GM12872 (cell line): ENCODE results near the gene TEX19.

Experiments used
- TF ChIP-seq, protein P1 (sequence below): IDR thresholded peaks from 3 replicates; pipeline ENCODE4 v1.5.1; 2011; ENCODE audit warnings: low read depth, mild to moderate bottlenecking, low read length, moderate library complexity; ENCODE audit not compliant: insufficient read depth

Gene TEX19

DNA sequence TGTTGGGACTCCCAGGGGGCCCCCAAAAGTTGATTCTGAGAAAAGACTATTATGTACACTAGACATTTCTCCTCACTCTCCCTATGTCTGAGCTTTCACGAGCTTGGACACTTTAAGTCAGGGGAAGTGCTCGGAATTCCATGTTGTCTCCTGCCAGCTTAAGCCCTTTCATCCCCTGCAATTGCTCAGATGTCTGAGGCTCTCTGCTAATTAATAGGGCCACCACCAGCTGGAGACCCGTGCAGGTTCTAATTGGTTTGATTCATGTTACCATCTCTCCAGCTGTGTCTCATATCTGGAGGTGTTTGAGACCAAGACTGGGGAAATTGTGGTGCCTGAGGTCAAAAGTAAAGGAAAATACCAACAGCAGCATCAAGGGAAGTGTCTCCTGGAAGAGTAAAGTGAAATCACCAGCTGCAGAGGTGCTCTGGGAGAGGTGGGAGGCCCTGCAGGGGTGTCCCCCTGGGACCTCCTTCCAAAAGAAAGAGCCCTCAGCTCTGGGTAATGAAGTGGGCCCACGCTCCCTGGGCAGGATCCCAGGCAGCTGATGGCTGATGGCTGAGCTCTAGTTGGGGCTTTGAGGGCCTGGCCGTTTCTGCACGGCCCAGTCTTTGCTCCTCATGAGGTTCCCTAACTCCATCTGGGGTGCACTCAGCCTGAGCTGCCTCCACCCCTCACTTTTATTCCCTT, 6.7 kb downstream of the TEX19 start:
- TF ChIP-seq, protein P1, sequence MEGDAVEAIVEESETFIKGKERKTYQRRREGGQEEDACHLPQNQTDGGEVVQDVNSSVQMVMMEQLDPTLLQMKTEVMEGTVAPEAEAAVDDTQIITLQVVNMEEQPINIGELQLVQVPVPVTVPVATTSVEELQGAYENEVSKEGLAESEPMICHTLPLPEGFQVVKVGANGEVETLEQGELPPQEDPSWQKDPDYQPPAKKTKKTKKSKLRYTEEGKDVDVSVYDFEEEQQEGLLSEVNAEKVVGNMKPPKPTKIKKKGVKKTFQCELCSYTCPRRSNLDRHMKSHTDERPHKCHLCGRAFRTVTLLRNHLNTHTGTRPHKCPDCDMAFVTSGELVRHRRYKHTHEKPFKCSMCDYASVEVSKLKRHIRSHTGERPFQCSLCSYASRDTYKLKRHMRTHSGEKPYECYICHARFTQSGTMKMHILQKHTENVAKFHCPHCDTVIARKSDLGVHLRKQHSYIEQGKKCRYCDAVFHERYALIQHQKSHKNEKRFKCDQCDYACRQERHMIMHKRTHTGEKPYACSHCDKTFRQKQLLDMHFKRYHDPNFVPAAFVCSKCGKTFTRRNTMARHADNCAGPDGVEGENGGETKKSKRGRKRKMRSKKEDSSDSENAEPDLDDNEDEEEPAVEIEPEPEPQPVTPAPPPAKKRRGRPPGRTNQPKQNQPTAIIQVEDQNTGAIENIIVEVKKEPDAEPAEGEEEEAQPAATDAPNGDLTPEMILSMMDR: no peak

DNA sequence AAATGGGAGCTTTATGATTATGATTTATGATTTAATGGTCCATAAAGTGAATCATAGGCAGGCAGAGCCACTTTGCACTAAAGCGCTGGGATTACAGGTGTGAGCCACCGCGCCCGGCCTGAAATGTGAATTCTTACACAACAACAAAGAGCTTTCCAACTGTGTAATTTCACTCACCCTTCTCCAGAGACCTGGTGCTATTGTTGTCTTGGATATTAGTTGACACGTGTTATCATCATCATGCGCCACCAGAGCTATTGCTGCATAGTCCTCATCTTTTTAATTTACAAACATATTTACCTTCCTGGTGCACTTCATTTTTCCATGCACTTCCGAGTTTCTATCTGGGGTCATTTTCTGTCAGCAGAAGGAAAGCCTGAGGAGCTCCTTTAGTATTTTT, 7.7 kb downstream of the TEX19 start:
- TF ChIP-seq, protein P1: no peak

DNA sequence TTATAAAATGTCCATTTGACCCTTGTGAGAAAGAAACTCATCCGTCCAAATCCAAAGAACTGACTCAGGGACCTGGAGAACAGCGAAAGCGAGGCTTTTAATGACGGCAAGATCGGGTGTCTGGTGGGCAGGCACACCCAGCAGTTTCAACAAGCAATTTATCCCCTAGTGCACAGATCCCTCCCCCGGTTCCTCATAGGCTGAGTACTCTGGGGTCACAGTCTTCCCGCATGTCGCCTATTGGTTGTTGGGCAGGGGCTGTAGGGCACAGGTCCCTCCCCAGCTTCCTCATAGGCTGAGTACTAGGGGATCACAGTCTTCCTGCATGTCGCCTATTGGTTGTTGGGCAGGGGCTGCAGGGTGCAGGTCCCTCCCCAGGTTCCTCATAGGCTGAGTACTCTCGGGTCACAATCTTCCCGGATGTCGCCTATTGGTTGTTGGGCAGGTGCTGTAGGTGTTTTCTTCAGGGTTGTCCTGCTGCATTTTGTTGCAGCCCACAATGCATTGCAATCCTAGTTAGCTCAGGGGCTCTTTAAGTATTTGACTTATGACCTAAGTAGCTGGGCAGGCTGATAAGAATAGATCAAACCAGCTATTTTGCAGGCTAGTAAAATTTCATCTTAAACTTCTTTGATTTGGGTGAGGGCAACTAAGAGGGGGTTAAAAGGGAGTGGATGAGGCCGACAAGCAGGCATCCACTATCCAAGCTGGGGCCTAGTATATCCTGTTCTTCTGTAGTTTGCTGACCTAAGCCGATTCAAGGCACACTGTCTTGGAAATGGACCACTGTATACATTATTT, 8.9 kb downstream of the TEX19 start:
- TF ChIP-seq, protein P1: no peak

DNA sequence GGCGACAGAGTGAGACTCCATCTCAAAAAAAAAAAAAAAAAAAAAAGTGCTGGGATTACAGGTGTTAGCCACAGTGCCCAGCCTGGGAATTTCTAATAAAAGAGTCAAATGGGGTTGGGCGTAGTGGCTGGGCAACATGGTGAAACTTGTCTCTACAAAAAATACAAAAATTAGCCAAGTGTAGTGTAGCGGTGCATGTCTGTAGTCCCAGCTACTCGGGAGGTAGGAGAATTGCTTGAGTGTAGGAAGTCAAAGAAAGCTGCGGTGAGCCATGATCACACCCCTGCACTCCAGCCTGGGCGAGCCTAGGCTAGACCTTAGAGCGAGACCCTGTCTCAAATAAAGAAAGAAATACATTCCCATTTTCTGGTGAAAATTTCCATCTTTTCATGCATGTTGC, 10.2 kb downstream of the TEX19 start:
- TF ChIP-seq, protein P1: no peak

DNA sequence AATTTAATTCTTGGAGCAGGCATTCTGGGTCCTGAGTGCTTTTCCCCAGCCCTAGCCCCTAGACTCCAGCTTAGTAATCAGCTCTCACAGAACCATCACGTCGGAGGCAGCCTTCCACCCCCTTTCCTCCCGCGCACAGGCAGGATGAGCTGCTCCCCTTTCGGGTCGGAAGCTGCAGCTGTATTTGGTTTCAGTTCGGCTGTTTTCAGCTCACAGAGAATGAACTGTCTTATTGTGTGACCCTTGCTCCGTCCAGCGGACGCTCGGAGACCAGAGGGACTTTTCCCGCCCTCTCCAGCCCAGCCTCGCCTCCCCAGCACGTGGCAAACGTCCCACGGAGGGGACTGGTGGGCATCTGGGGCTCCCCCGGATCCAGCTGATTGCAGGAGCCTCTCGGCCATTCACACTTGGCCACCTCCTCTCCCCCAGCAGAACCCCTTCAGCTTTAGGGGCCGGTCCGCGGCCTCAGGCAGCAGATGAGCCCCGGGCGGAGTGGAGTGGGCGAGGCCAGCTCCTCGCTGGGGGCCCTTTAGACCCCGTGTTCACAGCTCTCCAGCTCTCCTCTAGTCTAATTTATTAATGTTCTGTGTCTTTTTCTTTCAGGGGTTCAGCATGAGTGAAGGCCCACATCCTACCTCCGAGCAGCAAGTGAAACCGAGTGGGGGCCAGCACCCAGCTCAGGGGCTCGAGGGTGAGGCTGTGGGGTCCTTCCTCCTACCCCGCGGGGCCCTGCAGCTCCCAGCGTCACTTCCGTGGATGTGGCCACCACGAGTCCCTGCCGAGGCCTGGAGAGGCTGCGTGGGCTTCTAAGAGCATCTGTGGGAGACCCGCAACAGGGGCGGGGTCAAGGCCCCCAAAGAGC, 11.7 kb downstream of the TEX19 start:
- TF ChIP-seq, protein P1: no peak

DNA sequence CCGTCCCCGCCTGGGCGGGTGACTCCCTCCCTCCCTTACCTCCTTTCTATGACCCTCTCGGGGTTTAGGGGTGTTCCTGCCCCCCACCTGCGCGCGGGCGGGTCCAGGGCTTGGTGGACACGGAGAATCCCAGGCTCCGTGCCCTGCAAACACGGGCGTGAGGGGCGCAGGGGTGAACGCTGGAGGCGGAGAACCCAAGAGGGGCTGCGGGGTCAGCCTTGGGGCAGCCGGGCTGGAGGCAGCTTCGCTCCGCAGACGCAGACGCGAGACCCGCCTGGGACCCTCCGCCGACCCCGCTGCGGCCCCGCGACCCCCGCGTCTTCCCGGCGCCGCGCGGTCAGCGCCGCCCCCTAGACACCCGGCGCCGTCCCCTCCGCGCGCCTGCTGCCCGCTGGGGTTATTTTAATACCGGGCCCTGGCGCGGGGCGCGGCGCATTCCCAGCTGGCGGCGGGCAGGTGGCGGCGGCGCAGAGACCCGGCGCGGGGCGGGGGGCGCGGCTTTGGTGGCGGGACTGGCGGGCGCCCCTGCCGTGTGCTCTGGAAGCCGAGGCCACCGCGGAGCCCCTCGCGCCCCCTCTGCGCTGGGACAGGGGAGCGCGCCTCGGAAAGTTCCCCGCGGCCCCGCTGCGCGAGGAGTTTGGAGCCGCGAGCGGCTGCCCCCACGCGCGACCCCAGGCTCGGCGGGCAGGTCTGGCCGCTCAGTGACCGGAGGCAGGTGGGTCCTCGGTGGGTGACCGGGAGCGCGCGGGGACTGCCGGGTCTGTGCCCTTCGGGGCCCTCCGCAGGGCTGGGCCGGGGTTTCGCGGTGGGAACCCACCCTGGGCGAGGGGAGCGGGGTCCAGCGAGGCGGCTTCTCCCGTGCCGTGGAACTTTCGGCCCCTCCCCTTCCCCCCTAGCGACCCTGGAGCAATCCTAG, 12.5 kb downstream of the TEX19 start, which contains the start of gene UTS2R:
Gene UTS2R (plus strand): TSS at position 433 of the 916 bp plus-strand sequence. CDS start 2,560 bp downstream, outside the sequence.
- TF ChIP-seq, protein P1: no peak
